T-helper 17 cell (primary cell): Measurements from ENCODE around the gene EXOC2. TPM values are rescaled to one million over a fixed set of nuclear protein-coding genes. Genes with fewer than 3 reads are reported as not detected.

Experiments used
- total RNA-seq, 4 donors: library from RNA in 2 of 4; stranded (reverse) in 2 of 4; gene quantifications; one replicate each; pipeline ENCODE4 v1.2.3 and lab custom pipeline; 2022 to 2026

The EXOC2 gene
- total RNA-seq, 2 donors from 2014 or later, result 30.7 to 30.9 TPM

Other genes starting within 250 kb of the EXOC2 start
- gene HUS1B, start 36.0 kb downstream of the EXOC2 start, total RNA-seq, result 1 to 10 TPM; 1.9 to 4.5 TPM